ENCODE results near the gene UBE2B.
"Not testable (repeated sequence)": the region's sequence is repeated elsewhere in the genome, so short reads cannot be mapped to it uniquely, and the experiment has no call there.

UBE2B gene

DNA sequence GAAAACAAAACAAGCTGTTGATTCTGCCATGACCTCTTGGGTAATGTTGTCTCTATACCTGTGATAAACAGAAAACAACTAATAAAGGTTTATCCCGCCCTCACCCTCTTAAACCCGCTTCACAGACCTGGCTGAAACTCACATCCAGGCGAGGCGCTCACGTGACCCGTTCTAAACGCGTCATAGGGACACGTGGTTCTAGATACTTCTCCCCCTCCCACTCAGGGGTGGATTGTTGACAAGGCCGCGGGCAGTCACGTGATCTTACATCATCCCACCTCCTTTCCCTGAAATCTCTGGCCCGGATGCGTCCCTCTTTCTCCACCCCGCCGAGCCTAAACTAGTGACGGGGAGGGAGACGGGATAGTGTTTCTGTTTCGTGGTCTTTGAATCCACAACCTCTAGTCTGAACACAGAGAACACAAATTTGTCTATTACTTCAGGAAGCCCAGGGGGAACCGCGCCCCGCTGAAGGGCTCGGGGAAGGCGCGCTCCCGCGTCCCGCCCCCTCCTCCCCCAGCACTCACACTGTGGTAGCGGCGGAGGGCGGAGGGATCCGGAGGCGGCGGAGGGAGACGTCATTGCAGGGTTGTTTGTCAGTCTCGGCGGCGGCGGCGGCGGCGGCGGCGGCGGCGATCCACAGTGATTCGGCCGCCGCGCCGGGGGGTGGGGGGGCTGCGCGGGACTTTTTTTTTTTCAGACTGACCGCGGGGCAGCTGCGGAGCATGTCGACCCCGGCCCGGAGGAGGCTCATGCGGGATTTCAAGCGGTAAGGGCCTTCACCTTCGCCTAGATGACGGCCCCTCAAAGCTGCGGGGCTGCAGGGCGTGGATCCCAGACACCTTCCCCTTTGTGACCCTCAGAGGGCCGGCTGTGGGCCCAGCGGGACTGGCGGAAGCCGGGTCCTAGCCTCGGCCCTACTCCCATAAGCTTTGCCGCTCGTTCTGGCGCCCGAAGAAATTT lies at the start of gene UBE2B:
Gene UBE2B (plus strand): TSS at position 699 of the 963 bp plus-strand sequence. CDS start 27 bp downstream, at position 726.
- peak; percentile 99 for DNase-seq (ENCODE audit: low read depth)

DNA sequence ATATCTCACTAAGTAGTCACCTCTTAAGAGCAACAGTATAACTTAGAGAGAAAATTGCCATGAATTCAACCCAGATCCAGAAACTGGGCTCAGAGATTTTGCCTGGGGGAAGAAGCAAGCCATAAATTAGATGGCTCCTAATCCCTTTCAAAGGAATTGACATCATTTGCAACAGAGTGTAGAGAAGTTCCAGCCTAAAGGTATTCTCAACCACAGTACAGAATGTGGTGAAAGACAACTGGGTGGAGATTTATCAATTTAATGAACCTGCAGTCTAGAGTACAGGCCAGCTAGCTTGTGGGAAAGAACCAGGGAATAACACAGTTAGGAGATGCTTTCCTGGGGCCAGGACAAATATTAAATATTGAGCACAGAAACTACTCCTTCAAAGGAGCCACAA lies 44.0 kb upstream of the UBE2B start:
- no peak for DNase-seq (ENCODE audit: low read depth)

DNA sequence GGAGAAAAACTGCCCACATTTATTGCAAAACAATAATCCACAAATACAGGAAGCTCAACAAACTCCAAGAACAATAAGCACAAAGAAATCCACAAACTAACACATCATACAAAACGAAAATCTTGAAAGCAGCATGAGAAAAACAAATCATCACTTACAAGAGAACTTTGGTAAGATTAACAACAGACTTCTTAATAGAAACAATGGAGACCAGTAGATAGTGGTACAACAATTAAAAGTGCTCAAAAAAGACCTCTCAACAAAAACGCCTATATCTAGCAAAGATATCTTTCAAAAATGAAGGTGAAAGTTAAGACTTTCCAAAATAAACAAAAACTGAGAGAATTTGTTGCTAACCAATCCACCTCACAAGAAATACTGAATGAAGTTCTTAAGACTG lies 42.8 kb upstream of the UBE2B start:
- no peak for DNase-seq (ENCODE audit: low read depth)

DNA sequence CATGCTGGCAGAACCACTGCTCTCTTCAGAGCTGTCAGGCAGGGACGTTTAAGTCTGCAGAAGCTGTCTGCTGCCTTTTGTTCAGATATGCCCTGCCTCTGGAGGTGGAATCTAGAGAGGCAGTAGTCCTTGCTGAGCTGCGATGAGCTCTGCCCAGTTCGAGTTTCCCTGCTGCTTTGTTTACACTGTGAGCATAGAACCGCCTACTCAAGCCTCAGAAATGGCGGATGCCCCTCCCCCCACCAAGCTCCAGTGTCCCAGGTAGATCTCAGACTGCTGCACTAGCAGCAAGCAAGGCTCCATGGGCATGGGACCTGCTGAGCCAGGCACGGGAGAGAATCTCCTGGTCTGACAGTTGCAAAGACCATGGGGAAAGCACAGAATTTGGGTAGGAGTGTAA lies 34.5 kb upstream of the UBE2B start:
- DNase-seq (ENCODE audit: low read depth) = not testable (repeated sequence)

DNA sequence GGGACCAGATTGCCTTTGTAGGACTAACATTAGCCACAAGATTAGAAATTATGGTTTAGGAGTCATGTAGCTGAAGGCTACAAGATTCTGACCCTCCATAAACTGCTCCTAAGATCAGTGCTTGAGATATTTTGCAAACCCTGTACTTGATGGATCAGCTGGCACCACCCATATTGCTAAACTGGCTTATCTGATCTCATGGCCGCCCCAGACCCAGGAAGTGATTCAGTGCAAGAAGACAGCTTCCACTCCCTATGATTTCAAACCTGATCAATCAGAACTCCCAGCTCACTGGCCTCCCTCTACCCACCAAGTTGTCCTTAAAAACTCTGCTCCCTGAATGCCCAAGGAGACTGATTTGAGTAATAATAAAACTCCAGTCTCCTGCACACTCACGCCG lies 27.9 kb upstream of the UBE2B start:
- DNase-seq (ENCODE audit: low read depth) = not testable (repeated sequence)

DNA sequence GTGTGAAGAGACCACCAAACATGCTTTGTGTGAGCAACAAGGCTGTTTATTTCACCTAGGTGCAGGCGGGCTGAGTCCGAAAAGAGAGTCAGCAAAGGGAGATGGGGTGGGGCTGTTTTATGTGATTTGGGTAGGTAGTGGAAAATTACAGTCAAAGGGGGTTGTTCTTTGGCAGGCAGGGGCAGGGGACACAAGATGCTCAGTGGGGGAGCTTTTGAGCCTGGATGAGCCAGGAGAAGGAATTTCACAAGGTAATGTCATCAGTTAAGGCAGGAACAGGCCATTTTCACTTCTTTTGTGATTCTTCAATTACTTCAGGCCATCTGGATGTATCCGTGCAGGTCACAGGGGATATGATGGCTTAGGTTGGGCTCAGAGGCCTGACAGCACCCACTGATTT lies 25.9 kb upstream of the UBE2B start:
- not testable (repeated sequence) for DNase-seq (ENCODE audit: low read depth)

DNA sequence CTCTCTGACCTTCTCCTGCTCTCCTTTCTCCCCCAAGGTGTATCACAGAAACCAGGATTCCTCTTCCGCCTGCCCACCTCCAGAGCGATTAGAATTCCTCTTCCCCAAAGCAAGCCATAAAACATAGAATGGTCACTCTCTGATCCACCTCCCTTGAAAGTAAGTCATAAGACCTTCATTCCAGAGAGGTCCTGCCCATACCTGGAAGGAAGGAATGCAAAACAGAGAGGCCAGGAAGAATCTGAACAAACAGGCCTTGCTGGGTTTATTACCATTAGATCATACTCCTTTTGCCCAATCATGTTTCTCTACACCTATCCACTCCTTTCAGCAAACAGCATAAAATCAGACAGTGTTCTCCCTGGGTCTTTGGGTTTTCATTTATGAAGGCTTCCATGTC lies 25.4 kb upstream of the UBE2B start:
- DNase-seq (ENCODE audit: low read depth) = no peak

DNA sequence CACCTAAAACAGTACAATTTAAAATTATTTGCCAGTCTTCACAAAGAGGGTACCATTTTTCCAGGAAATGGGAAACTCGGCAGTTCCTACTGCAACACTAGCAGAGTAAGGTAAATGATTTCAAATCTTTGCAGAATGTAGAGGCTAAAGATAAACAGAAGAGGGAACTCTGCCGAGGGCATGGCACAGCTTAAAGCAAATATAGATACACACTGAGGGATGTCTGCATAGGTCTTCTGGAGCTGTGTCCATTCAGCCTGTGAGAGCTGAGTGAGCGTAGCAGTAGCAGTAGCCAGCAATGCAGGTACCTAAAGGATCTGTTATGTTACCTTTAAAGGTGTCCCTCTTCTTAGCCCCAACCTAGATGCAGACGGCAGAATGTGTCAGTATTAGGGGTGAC lies 21.9 kb upstream of the UBE2B start:
- no peak for DNase-seq (ENCODE audit: low read depth)

DNA sequence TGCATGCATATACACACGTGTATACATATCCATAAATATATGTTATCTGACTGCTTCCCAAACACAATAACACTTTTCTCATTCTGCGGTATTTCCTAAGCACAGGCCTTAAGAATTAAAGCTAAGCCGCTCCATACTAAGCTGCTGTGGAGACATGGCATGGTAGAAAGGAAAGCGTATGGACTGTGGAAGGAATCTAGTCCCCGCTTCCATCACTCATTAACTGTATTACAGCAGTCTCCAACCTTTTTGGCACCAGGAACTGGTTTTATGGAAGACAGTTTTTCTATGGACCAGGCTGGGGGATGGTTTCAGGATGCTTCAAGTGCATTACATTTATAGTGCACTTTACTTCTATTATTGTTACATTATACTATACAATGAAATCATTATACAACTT lies 15.7 kb upstream of the UBE2B start:
- DNase-seq (ENCODE audit: low read depth) = no peak

DNA sequence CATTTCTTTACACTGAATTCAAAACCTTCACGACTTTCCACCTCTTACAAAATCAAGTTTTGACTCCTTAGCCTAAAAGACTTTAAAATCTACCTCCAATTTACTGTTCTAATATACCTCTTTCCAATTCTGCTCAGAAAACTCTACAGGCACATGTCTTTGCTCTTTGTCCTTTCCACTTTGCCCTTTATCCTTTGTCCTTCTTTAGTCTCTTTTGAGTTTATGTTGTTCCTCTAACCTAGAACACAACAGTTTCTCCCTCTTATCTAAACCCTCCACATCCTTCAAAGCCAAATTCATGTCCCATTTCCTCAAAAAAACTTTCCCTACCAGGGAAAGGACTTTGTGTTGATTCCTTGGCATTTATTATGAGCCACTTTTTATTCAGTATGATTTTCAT lies 5.8 kb upstream of the UBE2B start:
- no peak for DNase-seq (ENCODE audit: low read depth)

DNA sequence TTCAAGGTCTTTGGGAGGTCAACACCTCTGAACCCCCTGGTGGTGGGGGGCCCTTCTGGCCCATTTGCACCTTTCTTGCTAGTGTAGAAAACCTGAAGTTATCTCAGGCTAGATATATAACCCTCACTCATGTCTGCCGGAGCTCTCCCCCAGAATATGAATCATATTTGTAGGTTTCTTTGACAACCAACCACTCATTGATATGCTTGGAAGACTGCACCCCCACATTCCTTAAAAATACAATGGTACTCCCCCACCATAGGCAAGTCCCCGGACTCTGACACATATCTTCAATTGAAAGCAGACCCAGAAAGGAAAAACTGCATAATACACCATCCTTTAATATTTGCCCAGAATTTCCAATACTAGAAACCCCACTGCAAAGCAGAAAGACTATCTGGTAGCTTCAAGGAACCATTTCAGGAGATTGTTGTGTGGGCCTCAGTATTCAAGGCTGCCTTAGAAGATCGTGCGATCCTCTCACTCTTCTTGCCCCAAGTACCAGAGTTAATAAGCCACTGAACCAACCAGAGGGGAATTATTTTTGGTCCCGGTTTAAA lies 978 bp upstream of the UBE2B start:
- no peak for DNase-seq (ENCODE audit: low read depth)

DNA sequence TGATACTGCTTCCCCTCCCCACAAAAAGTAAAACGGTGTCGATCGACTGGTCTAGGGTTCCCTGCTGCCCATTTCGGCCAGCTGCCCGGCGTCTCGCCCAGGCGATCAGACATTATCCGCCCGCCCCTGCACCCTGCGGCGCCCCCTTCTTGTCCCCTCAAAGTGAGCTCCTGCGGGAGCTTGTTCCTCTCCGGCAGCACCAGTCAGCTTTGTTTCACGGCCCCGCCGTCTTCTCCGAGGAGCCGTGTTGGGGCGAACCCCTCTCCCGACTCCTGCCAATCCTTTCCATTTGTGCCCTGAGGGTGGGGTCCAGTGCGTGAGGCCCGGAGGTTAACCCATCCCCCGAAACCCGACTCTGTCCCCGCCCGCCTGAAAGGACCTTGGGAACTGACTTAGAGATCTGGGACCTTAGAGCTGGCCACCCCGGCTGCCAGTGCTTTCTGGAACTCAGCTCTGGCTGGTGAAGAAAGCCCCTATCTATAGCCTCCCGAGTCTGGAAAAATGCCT lies 518 bp downstream of the UBE2B start:
- peak; percentile 6 for DNase-seq (ENCODE audit: low read depth)

DNA sequence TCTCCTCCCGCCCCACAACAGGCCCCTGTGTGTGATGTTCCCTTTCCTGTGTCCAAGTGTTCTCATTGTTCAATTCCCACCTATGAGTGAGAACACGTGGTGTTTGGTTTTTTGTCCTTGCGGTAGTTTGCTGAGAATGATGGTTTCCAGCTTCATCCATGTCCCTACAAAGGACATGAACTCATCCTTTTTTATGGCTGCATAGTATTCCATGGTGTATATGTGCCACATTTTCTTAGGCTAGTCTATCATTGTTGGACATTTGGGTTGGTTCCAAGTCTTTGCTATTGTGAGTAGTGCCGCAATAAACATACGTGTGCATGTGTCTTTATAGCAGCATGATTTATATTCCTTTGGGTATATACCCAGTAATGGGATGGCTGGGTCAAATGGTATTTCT lies 2.3 kb downstream of the UBE2B start:
- DNase-seq (ENCODE audit: low read depth) = not testable (repeated sequence)

DNA sequence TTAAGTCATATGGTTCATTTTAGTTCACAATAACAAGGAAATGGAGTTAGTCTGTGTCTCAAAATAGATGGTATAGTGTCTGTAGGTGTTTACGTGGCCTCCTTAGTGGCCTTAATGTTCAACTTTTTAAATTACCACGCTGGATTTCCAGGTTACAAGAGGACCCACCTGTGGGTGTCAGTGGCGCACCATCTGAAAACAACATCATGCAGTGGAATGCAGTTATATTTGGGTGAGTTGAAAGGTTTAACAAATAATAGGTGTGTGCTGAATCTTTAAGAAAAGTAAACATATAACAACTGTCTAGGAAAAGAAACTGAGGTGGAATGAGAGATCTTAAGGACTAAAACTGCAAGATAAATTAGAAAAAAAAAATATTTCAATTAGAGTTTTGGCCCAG lies 2.9 kb downstream of the UBE2B start:
- DNase-seq (ENCODE audit: low read depth) = no peak

DNA sequence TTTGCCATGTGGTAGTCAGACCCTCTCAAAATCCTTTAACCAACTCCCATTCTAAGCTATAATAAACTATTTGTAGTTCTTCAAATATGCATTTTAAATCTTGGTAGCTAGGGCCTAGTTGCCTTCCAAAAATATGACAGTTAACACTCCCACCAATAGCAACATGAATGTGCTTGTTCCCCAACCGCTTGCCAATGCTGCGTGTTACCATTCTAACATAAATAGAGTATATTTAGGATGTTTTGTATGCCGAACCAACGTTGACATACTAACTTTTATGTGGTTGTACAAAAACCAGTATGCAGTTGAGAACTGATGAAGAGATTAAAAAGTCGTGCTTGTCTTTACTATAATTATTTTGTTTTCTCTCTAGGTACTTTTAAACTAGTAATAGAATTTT lies 9.0 kb downstream of the UBE2B start:
- DNase-seq (ENCODE audit: low read depth) = no peak

DNA sequence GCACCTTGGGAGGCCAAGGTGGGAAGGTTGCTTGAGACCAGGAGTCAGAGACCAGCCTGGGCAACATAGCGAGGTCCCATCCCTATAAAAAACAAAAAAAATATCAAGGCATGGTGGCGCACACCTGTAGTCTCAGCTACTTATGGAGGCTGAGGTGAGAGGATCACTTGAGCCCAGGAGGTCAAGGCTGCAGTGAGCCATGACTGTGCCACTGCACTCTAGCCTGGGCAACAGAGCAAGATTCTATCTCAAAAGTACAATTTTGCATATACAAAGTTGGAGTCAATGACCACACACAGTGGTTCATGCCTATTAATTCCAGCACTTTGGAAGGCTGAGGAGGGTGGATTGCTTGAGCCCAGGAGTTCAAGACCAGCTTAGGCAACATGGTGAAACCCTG lies 10.8 kb downstream of the UBE2B start:
- not testable (repeated sequence) for DNase-seq (ENCODE audit: low read depth)

DNA sequence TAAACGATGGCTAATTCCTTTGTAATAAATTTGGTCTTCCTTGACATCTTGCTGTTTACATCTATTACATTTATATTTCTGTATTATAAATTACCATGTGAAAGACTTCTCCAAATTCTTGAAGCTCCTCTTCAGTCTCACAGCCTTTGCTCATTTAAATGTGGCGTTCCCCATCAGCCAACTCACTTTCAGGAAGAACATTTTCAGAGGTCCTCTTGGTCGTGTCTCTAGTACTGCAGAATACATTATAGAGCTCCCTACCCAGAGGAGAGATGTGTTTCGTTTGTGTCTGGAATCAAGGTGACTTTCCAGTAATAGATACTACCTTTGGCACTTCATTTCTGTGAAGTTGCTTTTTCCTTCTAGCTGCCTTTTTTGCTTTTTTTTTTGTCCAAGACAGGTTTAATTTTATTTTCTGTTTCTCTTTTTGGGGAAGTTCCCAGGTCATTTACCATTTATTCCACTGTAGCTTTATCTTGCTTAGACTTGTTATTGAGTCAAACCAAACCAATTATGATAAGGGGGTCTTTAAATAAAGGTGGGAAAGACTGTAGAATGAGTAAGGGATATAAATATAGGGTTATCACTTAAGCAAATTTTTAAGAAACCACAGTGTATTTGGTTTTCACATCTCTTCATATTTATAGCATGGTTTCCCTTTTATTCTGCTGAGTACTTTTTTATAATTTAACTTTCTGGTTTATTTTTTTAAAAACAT lies 12.8 kb downstream of the UBE2B start:
- no peak for DNase-seq (ENCODE audit: low read depth)

DNA sequence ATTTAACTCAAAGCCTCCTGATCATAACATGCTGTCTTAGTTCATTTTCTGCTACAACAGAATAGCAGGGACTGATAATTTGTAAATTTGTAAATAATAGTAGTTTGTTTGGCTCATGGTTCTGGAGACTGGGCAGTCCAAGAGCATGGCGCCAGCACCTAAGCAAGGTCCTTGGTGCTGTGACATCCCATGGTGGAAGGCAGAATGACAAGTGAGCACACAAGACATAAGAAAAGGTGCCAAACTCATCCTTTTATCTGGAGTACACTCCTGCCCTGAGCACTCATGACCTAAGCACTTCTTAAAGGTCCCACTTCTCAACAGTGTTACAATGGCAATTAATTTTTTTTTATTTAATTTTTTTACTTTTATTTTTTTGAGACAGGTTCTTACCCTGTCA lies 16.1 kb downstream of the UBE2B start:
- no peak for DNase-seq (ENCODE audit: low read depth)

DNA sequence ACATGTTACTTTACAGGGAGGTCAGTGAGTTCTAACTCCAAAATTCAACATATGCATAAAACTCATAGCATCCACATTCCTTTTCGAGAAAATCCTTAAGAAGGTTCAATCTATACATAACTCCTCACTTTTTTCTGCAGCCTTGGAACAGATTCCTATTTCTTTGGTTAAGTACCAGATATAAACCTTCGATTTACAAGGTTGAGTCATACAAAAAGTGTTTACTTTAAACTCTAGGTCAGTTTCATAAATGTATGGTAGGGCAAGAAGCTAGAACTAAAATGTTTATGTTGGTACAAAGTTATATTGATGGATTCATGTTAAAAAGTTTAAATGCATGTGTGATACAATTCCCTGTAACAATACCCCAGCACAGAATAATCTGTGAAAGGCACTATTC lies 20.9 kb downstream of the UBE2B start:
- no peak for DNase-seq (ENCODE audit: low read depth)

DNA sequence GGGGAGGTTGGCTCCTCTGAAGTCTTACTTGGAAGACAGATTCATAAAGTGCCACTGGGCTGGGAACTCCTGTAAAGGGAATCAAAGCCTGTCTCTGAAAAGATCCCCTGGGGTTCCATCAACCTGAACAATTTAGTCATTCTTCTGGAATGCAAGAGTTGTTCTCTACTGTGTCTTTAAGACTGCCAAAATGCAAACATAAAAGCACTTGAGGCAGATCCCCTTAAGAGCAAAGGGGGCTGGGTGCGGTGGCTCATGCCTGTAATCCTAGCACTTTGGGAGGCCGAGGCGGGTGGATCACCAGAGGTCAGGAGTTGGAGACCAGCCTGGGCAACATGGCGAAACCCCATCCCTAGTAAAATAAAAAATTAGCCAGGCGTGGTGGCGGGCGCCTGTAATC lies 23.6 kb downstream of the UBE2B start:
- no peak for DNase-seq (ENCODE audit: low read depth)

DNA sequence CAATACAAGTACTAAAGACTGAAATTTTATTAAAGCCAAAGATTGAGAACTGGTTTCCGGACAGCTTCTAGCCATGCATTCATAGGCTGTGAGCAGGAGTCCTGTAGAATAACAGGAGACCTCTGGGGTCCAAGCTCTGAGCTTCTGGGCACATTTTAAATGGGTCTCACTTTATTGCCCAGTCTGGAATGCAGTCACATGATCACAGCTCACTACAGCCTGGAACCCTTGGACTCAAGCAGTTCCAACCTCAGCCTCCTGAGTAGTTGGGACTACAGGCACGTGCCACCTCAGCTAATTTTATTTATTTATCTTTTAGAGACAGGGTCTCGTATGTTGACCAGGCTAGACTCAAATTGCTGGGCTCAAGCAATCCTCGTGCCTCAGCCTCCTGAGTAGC lies 24.9 kb downstream of the UBE2B start:
- no peak for DNase-seq (ENCODE audit: low read depth)

DNA sequence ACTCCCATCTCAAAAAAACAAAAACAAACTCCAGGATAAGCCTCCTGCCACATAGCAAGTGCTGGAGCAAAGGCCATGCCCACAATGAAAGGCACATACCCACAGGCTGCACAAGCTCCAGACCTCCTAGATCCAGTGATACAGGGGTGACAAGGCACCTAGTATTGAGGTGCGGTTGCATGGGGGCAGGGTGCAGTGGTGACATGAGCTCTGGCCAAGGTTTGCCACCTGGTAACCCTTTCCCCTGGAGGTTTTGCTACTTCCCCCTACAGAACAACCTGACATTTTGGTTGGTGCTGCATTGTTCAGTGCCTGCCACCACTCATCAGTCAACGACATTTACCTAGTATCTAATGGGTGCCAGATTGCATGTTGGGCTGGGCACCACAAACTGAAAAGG lies 25.8 kb downstream of the UBE2B start:
- DNase-seq (ENCODE audit: low read depth) = no peak

Data from GM04504 (cell line).